Measurements from ENCODE around the gene TMEM201.

- TF ChIP-seq CTCF (IDR thresholded peaks at IDR 0.05; ENCODE audit: low read length) (no peak), EZH2phosphoT487 (IDR thresholded peaks at IDR 0.05; ENCODE audit: low read length) (no peak), EZH2 (optimal IDR thresholded peaks at IDR 0.05; ENCODE audit: low read depth, low read length) (no peak)
Observed at GRCh38 chr1:9603307-9603706, 14.6 kb downstream of the TMEM201 start.

All from MM.1S (cell line).